Duodenal mucosa (tissue), 2 donors: ENCODE data around the gene HOXB1.

Source experiments
- H3K27ac ChIP-seq: one replicate; pipeline ENCODE4 v1.7.0; 2013; ENCODE audit warnings: low read depth, low read length
- H3K27me3 ChIP-seq, 2 donors: one replicate each; pipeline ENCODE4 v1.7.0; 2013; ENCODE audit warnings: low read length in 2 of 2, control low read depth in 1 of 2; ENCODE audit not compliant: insufficient read depth in 2 of 2, control insufficient read depth in 1 of 2
- H3K36me3 ChIP-seq, 2 donors: one replicate each; pipeline ENCODE4 v1.7.0; 2013; ENCODE audit warnings: low read length in 2 of 2, control low read depth in 1 of 2; ENCODE audit not compliant: insufficient read depth in 2 of 2, control insufficient read depth in 1 of 2
- H3K4me1 ChIP-seq, 2 donors: one replicate each; pipeline ENCODE4 v1.7.0; 2013; ENCODE audit warnings: low read length in 2 of 2, control low read depth in 1 of 2; ENCODE audit not compliant: insufficient read depth in 2 of 2, control insufficient read depth in 1 of 2
- H3K4me3 ChIP-seq, 2 donors: one replicate each; pipeline ENCODE4 v1.7.0; 2013; ENCODE audit warnings: low read length in 2 of 2, low read depth in 1 of 2
- H3K9ac ChIP-seq, 2 donors: one replicate each; pipeline ENCODE4 v1.7.0; 2013; ENCODE audit warnings: low read length in 2 of 2, low read depth in 1 of 2
- H3K9me3 ChIP-seq, 2 donors: one replicate each; pipeline ENCODE4 v1.7.0; 2013; ENCODE audit warnings: low read length in 2 of 2, control low read depth in 1 of 2; ENCODE audit not compliant: control insufficient read depth in 1 of 2

Gene HOXB1

DNA sequence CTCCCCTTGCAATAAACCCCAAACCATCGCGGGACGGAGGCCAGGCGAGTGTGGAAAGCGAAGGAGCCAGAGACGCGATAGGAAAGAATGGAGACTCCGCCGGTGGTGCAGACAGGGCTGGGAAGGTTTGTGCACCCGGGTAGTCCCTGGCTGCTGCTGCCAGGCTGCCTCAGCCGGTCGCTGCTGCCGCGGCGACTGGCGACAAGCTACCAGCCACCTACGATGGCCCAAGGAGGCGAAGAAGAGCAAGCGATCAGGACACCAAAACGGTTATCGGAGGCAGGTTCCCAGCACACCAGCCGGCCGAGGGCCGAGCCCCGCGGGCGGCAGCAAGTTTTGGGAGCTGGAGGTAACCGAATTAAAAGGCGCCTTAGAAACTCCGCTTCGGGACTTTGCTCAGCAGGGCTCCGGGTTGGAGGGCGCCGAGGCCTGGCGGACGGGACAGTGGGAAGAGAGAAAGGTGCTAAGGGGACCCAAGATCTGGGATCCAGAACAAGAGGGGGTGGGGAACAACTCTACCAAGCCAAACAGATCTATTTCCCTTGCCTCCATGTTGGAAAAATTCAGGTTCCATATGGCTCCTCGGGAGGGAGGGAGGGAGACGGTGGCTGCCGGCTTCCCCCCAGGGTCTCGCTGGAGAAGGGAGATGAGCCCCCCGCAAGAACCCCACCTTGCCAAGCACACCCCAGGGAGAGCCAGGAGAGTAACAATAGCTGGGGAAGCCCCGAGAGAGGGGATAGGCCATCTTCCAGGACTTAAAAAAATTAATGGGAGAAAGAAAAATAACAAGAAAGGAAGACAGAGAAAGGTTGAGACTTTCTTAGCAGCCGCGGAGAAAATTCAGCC is 23.8 kb upstream of the HOXB1 start:
- Histone ChIP-seq H3K4me1 (peaks cover 12% of the 10 kb centered on the region in 2 donors), H3K27ac (peak overlapping the region; percentile 36), H3K36me3 (no peaks in the 10 kb centered on the region), H3K27me3 (peaks cover 44 to 65% of the 10 kb centered on the region in 2 donors), H3K9me3 (no peaks in the 10 kb centered on the region), H3K4me3 (no peak overlapping the region), H3K9ac (no peak overlapping the region)

DNA sequence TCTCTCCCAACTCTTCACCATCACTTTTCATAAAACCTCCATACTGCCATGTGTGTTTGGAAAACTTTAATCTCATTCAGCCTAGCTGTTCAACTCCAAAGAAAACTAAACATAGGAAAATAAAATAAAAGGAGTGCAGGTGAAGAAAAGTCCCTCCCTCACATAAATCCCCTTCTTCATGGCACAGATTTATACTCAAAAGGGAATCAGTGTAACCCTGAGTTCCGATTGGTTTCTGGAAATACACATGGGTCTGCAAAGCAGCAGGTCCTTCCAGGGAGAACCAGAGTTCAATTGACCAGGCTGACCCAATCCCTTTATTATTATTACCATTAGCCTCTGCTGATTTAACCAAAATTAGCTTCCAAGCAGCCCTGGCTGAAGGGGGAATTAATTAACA is 23.0 kb upstream of the HOXB1 start:
- no peaks in the 10 kb centered on the region for H3K36me3 ChIP-seq
- H3K4me3 ChIP-seq, result no peak overlapping the region
- H3K27ac ChIP-seq, result no peak overlapping the region
- H3K9ac ChIP-seq, result no peak overlapping the region
- H3K27me3 ChIP-seq, result peaks cover 37 to 63% of the 10 kb centered on the region in 2 donors
- H3K4me1 ChIP-seq, result peaks cover 8 to 12% of the 10 kb centered on the region in 2 donors
- H3K9me3 ChIP-seq, result no peaks in the 10 kb centered on the region

DNA sequence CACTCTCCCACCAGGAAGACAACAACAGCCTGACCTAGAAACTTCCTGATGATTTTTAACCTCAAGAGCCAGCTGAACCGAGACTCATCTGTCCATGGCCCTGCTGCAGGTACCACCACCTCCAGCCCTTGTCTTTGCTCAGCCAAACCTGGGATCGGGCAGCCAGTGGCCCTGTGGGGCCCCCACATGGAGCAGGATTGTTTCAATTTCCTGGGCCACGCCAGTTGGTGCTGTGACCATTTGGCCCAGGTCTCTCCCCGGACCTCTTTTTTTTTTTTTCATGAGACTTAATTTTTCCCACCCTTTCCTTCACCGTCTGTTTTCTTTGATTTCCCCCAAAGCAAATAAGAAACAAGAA is 22.4 kb upstream of the HOXB1 start:
- H3K4me1 ChIP-seq, result peaks cover 8 to 12% of the 10 kb centered on the region in 2 donors
- H3K9me3 ChIP-seq, result no peaks in the 10 kb centered on the region
- peak overlapping the region in 1 of 2 donors; percentile 43 for H3K4me3 ChIP-seq
- H3K27ac ChIP-seq, result peak overlapping the region; percentile 50
- H3K36me3 ChIP-seq, result no peaks in the 10 kb centered on the region
- H3K9ac ChIP-seq, result no peak overlapping the region
- H3K27me3 ChIP-seq, result peaks cover 35 to 63% of the 10 kb centered on the region in 2 donors

DNA sequence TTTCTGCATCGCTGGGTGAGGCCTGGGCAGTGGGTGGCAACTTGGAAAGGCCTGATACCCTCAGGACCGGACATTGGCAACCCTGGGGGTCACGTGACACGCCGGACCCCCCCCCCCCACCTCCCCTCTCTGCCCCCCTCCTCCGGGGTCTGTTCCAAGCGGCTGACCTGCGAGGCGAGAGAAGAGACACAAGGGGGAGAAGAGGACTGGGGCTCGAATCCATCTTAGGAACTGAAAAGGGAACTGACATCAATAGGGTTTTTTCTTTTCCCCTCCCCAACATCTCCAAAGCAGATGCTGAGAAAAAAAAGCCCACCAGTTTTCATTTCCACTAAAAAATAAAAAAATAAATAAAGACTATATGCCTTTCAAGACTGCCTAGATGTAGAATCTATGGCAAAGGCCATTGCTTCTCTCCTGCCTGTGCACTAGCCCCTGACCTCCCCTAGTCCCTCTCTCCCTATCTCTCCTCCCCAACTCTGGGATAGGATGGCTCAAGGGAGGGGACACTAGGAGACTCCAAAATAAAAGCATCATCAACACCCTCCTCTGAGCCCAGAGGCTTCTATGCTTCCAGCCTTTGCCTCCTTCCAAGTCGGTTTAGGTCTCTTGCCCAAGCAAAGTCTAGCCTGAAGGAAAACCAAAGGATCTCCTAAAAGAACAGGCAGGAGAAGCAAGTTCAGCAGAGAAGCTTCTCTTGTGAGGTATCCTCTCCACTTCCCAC is 21.8 kb upstream of the HOXB1 start:
- Histone ChIP-seq H3K4me3 (peak overlapping the region in 1 of 2 donors; percentile 43), H3K27me3 (peaks cover 37 to 63% of the 10 kb centered on the region in 2 donors), H3K4me1 (peaks cover 12 to 13% of the 10 kb centered on the region in 2 donors), H3K9me3 (no peaks in the 10 kb centered on the region), H3K36me3 (no peaks in the 10 kb centered on the region), H3K9ac (no peak overlapping the region), H3K27ac (peak overlapping the region; percentile 55)

DNA sequence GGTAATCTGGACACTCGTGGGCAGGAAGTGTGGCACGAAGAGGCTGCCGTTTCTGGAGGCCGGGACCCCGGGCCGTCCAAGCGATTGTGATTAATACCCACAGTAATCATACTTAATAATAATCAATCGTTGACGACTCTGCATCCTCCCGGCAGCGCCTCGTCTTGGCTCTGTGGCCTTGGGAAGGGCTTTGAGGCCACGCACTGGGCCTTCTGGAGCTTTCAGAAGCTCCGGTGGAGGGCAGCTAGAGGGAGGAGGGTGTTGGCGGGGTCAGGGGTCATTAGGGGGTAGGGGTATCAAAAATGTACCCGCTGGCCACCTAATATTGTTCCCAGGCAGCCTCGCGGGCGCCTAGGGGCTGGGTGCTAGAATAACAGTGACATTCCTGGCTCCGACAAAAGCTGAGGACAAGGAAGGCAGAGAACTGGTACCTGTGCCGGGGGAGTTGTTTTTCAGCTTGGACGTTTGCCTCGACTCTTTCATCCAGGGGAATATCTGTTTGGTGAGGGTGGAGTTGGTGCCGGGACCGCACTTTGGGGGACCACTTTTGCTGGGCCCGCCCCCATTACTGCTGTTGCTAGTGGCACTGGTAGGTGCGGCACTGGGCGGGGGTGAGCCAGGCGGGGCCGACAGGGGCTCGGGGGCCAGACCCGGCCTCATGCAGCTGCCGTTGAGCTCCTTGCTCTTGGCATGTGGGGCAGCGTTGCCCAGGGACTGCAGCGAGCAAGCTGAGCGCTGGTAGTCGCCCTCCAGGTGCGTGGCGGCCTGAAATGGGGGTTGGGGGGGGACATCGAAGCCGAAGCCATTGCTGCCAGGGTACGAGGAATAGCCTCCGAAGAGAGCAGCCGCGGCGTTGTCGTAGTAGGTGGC is 21.0 kb upstream of the HOXB1 start:
- Histone ChIP-seq H3K4me1 (peaks cover 4 to 7% of the 10 kb centered on the region in 2 donors), H3K9me3 (no peaks in the 10 kb centered on the region), H3K9ac (no peak overlapping the region), H3K4me3 (no peak overlapping the region), H3K27me3 (peaks cover 30 to 57% of the 10 kb centered on the region in 2 donors), H3K36me3 (no peaks in the 10 kb centered on the region), H3K27ac (peak overlapping the region; percentile 55)

DNA sequence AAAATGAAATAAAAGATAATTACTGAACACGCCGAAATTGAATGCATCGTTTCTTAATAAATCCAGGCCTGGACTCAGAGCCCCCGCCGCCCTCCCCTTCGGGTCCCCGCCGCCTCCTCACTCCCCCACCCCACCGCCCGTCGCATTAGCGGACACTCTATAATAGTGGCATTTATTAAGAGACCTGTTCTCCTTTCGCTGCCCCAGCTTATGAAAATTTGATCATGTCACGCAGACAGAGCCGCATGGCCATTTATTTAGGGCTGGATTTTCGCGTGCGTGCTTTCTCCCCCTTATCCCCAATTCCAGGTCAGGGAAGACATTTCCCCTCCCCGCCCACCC is 20.4 kb upstream of the HOXB1 start:
- Histone ChIP-seq H3K9me3 (no peaks in the 10 kb centered on the region), H3K4me3 (no peak overlapping the region), H3K9ac (no peak overlapping the region), H3K4me1 (peaks cover 4 to 6% of the 10 kb centered on the region in 2 donors), H3K27ac (no peak overlapping the region), H3K27me3 (peaks cover 32 to 61% of the 10 kb centered on the region in 2 donors), H3K36me3 (no peaks in the 10 kb centered on the region)

DNA sequence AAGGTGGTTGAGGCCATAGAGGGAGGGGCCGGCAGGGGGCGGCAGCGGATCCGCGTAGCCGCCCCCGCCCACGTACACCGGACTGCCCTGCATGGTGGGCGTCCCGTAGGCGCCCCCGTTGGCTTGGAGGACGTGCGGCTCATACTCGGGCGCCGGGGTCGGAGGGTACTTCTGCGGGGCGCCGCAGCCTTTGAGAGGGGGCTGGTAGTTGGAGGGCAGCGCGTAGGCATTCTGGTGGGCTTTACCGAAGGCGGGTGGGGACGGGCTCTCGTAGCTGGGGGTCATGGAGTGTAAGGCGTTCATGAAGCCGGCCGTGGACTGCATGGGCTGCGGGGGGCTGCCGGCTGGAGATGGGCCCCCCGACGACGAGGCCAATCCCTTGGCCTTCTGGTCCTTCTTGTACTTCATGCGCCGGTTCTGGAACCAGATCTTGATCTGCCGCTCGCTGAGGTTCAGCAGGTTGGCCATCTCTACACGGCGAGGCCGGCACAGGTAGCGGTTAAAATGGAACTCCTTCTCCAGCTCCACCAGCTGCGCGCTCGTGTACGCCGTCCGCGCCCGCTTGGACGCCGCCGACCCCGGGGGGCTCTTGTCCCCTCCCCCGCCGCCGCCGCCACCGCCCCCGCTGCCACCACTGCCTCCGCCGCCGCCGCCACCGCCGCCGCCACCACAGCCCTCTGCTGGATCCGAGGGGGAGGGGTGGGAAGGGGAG is 19.8 kb upstream of the HOXB1 start:
- Histone ChIP-seq H3K9ac (no peak overlapping the region), H3K27ac (peak overlapping the region; percentile 67), H3K36me3 (no peaks in the 10 kb centered on the region), H3K4me3 (no peak overlapping the region), H3K4me1 (peaks cover 0 to 6% of the 10 kb centered on the region in 2 donors), H3K9me3 (no peaks in the 10 kb centered on the region), H3K27me3 (peaks cover 30 to 61% of the 10 kb centered on the region in 2 donors)

DNA sequence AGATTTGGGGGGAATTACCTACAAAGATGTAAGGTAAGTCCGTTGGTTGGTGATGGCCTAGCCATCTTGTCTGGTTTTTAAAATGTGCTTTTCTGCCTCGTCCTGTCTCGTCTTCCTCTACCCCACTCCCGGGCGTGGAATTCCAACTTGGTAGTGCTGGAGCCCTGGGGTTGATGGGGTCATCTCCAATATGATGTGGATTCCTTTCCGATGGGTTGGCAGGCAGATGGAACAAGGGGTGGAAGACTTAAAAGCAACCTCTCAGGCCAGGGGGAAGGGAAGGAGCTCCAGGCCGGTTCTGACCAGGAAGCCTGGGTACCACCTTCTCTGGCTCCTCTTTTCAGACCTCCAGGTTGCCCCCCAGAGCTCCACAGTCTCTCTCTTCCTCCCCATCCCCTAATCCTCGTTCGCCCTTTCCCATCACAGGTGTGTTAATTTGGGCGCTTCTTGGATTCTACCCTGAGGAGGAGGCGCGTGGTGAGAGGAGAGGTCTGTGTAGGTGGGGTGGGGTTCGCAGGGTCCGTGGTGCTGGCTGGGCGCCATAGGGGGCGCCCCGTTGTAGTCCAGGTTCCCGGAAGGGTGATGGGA is 19.2 kb upstream of the HOXB1 start:
- no peaks in the 10 kb centered on the region for H3K9me3 ChIP-seq
- no peak overlapping the region for H3K9ac ChIP-seq
- peaks cover 34 to 67% of the 10 kb centered on the region in 2 donors for H3K27me3 ChIP-seq
- H3K4me3 ChIP-seq, result no peak overlapping the region
- H3K36me3 ChIP-seq, result no peaks in the 10 kb centered on the region
- H3K27ac ChIP-seq, result peak overlapping the region; percentile 67
- H3K4me1 ChIP-seq, result peaks cover 0 to 6% of the 10 kb centered on the region in 2 donors

DNA sequence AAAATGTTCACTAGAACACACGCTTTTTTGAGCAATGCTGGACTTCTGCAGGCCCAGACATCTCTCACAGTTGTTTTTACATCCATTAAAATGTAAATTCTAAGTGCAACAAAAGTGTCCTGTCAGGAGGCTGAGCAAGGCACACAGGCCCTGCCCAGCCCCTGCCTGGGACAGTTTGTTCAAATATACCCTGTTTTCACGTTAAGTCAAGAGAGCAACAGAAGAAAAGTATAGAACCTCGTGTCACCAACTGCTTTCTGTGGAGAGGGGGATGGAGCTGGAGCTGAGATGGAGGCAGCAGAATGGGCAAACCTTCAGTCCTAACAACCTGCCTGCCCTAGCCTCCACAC is 18.4 kb upstream of the HOXB1 start:
- H3K4me1 ChIP-seq, result peaks cover 0 to 6% of the 10 kb centered on the region in 2 donors
- H3K27ac ChIP-seq, result no peak overlapping the region
- peaks cover 31 to 65% of the 10 kb centered on the region in 2 donors for H3K27me3 ChIP-seq
- no peak overlapping the region for H3K4me3 ChIP-seq
- no peaks in the 10 kb centered on the region for H3K9me3 ChIP-seq
- no peak overlapping the region for H3K9ac ChIP-seq
- H3K36me3 ChIP-seq, result no peaks in the 10 kb centered on the region
